WTC11 (cell line): ENCODE data around the gene FANCE. TPM values are rescaled to one million over a fixed set of nuclear protein-coding genes. Genes with fewer than 3 reads are reported as not detected.

Experiments
- ATAC-seq: fragments of 200-7000 bp; cut with Tn5 transposase; 2 replicates; pipeline ENCODE4 v1.10.0; 2021; ENCODE audit warnings: mild to moderate bottlenecking, moderate library complexity
- CTCF ChIA-PET: fragments of 300-600 bp; sonication (Branson Sonifier 250); formaldehyde crosslinking; loops from one replicate; lab custom pipeline; 2021; ENCODE audit warnings: antibody characterized with exemption; lab: Charles Lee
- POLR2A ChIA-PET: fragments of 350-600 bp; sonication (Branson Sonifier 250); formaldehyde crosslinking; loops from one replicate; lab custom pipeline; 2021; ENCODE audit warnings: antibody characterized with exemption; lab: Charles Lee
- DNase-seq: peaks from one replicate; pipeline ENCODE4 v3.0.0; 2021; ENCODE audit warnings: low spot score
- H3K27ac Mint-ChIP-seq: 2 replicates; pipeline ENCODE4 v1.8.0; 2021; ENCODE audit warnings: mixed read lengths
- H3K27me3 Mint-ChIP-seq: 2 replicates; pipeline ENCODE4 v1.8.0; 2021; ENCODE audit warnings: low read depth, mild to moderate bottlenecking, moderate library complexity, mixed read lengths
- H3K36me3 Mint-ChIP-seq: 2 replicates; pipeline ENCODE4 v1.8.0; 2021; ENCODE audit warnings: mixed read lengths
- H3K4me1 Mint-ChIP-seq: 2 replicates; pipeline ENCODE4 v1.8.0; 2022; ENCODE audit warnings: mixed read lengths
- H3K4me3 Mint-ChIP-seq: 2 replicates; pipeline ENCODE4 v1.8.0; 2021; ENCODE audit warnings: mild to moderate bottlenecking, moderate library complexity, mixed read lengths
- H3K9me3 Mint-ChIP-seq: 2 replicates; pipeline ENCODE4 v1.8.0; 2021; ENCODE audit warnings: mixed read lengths
- ATF1 ChIP-seq: sonication (generic); formaldehyde crosslinking; IDR thresholded peaks from 2 replicates; pipeline ENCODE4 v1.8.1; 2023; ENCODE audit warnings: mild to moderate bottlenecking, moderate library complexity, missing genetic modification reagents
- CBFB ChIP-seq: sonication (generic); formaldehyde crosslinking; IDR thresholded peaks from 2 replicates; pipeline ENCODE4 v1.8.1; 2022; ENCODE audit warnings: mild to moderate bottlenecking, low read depth, missing genetic modification reagents
- JUN ChIP-seq: sonication (generic); formaldehyde crosslinking; IDR thresholded peaks from 2 replicates; pipeline ENCODE4 v1.8.0; 2023; ENCODE audit warnings: mild to moderate bottlenecking, missing genetic modification reagents
- NFE2L1 ChIP-seq: sonication (generic); formaldehyde crosslinking; IDR thresholded peaks from 2 replicates; pipeline ENCODE4 v1.8.1; 2023; ENCODE audit warnings: missing genetic modification reagents
- ZNF121 ChIP-seq: sonication (generic); formaldehyde crosslinking; IDR thresholded peaks from 2 replicates; pipeline ENCODE4 v1.8.0; 2023; ENCODE audit warnings: missing genetic modification reagents
- ZNF219 ChIP-seq: sonication (generic); formaldehyde crosslinking; IDR thresholded peaks from 2 replicates; pipeline ENCODE4 v1.8.0; 2023; ENCODE audit warnings: missing genetic modification reagents, mild to moderate bottlenecking, borderline replicate concordance
- ZNF232 ChIP-seq: sonication (generic); formaldehyde crosslinking; IDR thresholded peaks from 2 replicates; pipeline ENCODE4 v1.8.0; 2022; ENCODE audit warnings: mild to moderate bottlenecking, missing genetic modification reagents
- total RNA-seq: library from RNA; stranded (reverse); gene quantifications from 3 replicates; pipeline ENCODE4 v1.2.3, GENCODE V29; 2021
- TF ChIP-seq, protein P1 (sequence below): sonication (generic); formaldehyde crosslinking; IDR thresholded peaks from 2 replicates; pipeline ENCODE4 v1.8.1; 2022; ENCODE audit warnings: low read depth, mild to moderate bottlenecking, moderate library complexity, missing genetic modification reagents, borderline replicate concordance
- TF ChIP-seq, protein P2 (sequence below): sonication (generic); formaldehyde crosslinking; conservative IDR thresholded peaks from 2 replicates; pipeline ENCODE4 v1.8.1; 2022; ENCODE audit warnings: mild to moderate bottlenecking, missing genetic modification reagents
- TF ChIP-seq, protein P3 (sequence below): sonication (generic); formaldehyde crosslinking; IDR thresholded peaks from 2 replicates; pipeline ENCODE4 v1.8.1; 2023; ENCODE audit warnings: mild to moderate bottlenecking, missing genetic modification reagents, borderline replicate concordance
- TF ChIP-seq, protein P4 (sequence below): sonication (generic); formaldehyde crosslinking; IDR thresholded peaks from 2 replicates; pipeline ENCODE4 v1.8.0; 2022; ENCODE audit warnings: mild to moderate bottlenecking, missing genetic modification reagents
- TF ChIP-seq, protein P5 (sequence below): sonication (generic); formaldehyde crosslinking; IDR thresholded peaks from 2 replicates; pipeline ENCODE4 v1.8.1; 2022; ENCODE audit warnings: low read depth, missing genetic modification reagents, borderline replicate concordance
- TF ChIP-seq, protein P6 (sequence below): sonication (generic); formaldehyde crosslinking; IDR thresholded peaks from 2 replicates; pipeline ENCODE4 v1.8.1; 2023; ENCODE audit warnings: mild to moderate bottlenecking, missing genetic modification reagents
- TF ChIP-seq, protein P7 (sequence below): fragments of 250-450 bp; sonication (Bioruptor Pico); IDR thresholded peaks from 2 replicates; pipeline ENCODE4 v1.9.0; 2021; ENCODE audit warnings: mild to moderate bottlenecking
- TF ChIP-seq, protein P8 (sequence below): sonication (generic); formaldehyde crosslinking; IDR thresholded peaks from 2 replicates; pipeline ENCODE4 v1.8.0; 2023; ENCODE audit warnings: missing genetic modification reagents, mild to moderate bottlenecking, borderline replicate concordance
- TF ChIP-seq, protein P9 (sequence below): fragments of 250-450 bp; sonication (Bioruptor Pico); conservative IDR thresholded peaks from 2 replicates; pipeline ENCODE4 v1.9.0; 2021; ENCODE audit warnings: mild to moderate bottlenecking

The FANCE gene
- total RNA-seq, 1 experiment from 2014 or later: 22.3 TPM

DNA sequence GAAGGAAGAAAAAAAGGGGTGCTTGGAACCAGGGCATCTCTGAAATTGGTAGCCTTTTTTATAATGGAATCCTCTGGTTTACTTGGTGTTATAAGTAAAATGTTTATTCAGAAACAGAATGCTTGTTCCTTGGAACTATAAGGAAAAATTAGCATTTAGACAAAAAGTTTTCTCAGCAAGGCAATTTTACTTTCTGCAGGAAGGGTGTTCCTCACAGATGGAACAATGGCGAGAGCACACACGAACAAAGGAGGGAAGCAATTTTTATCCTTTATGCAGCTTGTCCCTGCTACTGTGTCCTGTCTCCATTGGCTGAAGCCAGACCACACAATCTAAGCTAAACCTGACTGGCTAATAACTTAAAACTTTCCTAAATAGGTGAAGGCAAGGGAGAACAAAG is 22.7 kb upstream of the FANCE start (continued):
- TF ChIP-seq, protein P1, sequence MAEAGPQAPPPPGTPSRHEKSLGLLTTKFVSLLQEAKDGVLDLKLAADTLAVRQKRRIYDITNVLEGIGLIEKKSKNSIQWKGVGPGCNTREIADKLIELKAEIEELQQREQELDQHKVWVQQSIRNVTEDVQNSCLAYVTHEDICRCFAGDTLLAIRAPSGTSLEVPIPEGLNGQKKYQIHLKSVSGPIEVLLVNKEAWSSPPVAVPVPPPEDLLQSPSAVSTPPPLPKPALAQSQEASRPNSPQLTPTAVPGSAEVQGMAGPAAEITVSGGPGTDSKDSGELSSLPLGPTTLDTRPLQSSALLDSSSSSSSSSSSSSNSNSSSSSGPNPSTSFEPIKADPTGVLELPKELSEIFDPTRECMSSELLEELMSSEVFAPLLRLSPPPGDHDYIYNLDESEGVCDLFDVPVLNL (CRISPR knock-in tag): no peak
- no peak for TF ChIP-seq NFE2L1
- TF ChIP-seq, protein P2, sequence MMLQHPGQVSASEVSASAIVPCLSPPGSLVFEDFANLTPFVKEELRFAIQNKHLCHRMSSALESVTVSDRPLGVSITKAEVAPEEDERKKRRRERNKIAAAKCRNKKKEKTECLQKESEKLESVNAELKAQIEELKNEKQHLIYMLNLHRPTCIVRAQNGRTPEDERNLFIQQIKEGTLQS (CRISPR knock-in tag): no peak
- TF ChIP-seq, protein P3, sequence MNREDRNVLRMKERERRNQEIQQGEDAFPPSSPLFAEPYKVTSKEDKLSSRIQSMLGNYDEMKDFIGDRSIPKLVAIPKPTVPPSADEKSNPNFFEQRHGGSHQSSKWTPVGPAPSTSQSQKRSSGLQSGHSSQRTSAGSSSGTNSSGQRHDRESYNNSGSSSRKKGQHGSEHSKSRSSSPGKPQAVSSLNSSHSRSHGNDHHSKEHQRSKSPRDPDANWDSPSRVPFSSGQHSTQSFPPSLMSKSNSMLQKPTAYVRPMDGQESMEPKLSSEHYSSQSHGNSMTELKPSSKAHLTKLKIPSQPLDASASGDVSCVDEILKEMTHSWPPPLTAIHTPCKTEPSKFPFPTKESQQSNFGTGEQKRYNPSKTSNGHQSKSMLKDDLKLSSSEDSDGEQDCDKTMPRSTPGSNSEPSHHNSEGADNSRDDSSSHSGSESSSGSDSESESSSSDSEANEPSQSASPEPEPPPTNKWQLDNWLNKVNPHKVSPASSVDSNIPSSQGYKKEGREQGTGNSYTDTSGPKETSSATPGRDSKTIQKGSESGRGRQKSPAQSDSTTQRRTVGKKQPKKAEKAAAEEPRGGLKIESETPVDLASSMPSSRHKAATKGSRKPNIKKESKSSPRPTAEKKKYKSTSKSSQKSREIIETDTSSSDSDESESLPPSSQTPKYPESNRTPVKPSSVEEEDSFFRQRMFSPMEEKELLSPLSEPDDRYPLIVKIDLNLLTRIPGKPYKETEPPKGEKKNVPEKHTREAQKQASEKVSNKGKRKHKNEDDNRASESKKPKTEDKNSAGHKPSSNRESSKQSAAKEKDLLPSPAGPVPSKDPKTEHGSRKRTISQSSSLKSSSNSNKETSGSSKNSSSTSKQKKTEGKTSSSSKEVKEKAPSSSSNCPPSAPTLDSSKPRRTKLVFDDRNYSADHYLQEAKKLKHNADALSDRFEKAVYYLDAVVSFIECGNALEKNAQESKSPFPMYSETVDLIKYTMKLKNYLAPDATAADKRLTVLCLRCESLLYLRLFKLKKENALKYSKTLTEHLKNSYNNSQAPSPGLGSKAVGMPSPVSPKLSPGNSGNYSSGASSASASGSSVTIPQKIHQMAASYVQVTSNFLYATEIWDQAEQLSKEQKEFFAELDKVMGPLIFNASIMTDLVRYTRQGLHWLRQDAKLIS: no peak
- TF ChIP-seq, all 79 proteins: peak for 0

DNA sequence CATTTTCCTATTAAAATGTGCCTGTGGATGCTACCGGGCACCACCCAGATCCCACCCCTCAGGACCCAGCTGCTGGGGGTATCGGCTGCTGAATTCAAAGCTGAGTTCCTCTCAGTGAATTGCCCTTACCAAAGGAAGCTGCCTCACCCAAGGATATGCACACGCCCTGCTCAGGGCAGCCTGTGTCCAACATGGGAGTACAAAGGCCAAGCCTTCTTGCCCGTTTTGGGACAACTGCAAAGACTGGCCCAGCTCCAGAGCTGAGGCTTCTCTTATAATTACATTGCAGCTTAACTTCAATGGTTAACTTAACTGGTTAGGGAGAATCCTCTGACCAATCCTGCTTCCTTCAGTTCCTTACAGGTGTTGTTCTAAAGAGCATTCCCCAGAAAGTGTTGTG is 19.8 kb upstream of the FANCE start:
- ChIA-PET CTCF (interaction anchor here (0.8 kb wide), 1 partner anchor 17 kb away, joined by 4 read pairs; no protein-coding TSS in a partner anchor), POLR2A (no interaction called here)
- no peak overlapping the region for H3K27ac Mint-ChIP-seq
- H3K4me1 Mint-ChIP-seq: peaks cover 15% of the 10 kb centered on the region
- DNase-seq (no peak), ATAC-seq (no peak)
- no peak overlapping the region for H3K4me3 Mint-ChIP-seq
- H3K27me3 Mint-ChIP-seq: no peaks in the 10 kb centered on the region
- peaks cover 20% of the 10 kb centered on the region for H3K9me3 Mint-ChIP-seq
- H3K36me3 Mint-ChIP-seq: peaks cover 12% of the 10 kb centered on the region
- TF ChIP-seq JUN (CRISPR knock-in tag) (no peak), ZNF219 (CRISPR knock-in tag) (no peak), ZNF121 (CRISPR knock-in tag) (no peak), ZNF232 (CRISPR knock-in tag) (no peak), ATF1 (CRISPR knock-in tag) (no peak), CBFB (CRISPR knock-in tag) (no peak)
- TF ChIP-seq, protein P4, sequence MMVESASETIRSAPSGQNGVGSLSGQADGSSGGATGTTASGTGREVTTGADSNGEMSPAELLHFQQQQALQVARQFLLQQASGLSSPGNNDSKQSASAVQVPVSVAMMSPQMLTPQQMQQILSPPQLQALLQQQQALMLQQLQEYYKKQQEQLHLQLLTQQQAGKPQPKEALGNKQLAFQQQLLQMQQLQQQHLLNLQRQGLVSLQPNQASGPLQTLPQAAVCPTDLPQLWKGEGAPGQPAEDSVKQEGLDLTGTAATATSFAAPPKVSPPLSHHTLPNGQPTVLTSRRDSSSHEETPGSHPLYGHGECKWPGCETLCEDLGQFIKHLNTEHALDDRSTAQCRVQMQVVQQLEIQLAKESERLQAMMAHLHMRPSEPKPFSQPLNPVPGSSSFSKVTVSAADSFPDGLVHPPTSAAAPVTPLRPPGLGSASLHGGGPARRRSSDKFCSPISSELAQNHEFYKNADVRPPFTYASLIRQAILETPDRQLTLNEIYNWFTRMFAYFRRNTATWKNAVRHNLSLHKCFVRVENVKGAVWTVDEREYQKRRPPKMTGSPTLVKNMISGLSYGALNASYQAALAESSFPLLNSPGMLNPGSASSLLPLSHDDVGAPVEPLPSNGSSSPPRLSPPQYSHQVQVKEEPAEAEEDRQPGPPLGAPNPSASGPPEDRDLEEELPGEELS (CRISPR knock-in tag): no peak
- TF ChIP-seq, protein P5, sequence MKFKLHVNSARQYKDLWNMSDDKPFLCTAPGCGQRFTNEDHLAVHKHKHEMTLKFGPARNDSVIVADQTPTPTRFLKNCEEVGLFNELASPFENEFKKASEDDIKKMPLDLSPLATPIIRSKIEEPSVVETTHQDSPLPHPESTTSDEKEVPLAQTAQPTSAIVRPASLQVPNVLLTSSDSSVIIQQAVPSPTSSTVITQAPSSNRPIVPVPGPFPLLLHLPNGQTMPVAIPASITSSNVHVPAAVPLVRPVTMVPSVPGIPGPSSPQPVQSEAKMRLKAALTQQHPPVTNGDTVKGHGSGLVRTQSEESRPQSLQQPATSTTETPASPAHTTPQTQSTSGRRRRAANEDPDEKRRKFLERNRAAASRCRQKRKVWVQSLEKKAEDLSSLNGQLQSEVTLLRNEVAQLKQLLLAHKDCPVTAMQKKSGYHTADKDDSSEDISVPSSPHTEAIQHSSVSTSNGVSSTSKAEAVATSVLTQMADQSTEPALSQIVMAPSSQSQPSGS (CRISPR knock-in tag): no peak
- TF ChIP-seq, protein P6, sequence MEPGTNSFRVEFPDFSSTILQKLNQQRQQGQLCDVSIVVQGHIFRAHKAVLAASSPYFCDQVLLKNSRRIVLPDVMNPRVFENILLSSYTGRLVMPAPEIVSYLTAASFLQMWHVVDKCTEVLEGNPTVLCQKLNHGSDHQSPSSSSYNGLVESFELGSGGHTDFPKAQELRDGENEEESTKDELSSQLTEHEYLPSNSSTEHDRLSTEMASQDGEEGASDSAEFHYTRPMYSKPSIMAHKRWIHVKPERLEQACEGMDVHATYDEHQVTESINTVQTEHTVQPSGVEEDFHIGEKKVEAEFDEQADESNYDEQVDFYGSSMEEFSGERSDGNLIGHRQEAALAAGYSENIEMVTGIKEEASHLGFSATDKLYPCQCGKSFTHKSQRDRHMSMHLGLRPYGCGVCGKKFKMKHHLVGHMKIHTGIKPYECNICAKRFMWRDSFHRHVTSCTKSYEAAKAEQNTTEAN (CRISPR knock-in tag): no peak
- TF ChIP-seq, protein P7, sequence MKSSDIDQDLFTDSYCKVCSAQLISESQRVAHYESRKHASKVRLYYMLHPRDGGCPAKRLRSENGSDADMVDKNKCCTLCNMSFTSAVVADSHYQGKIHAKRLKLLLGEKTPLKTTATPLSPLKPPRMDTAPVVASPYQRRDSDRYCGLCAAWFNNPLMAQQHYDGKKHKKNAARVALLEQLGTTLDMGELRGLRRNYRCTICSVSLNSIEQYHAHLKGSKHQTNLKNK (CRISPR knock-in tag): no peak
- TF ChIP-seq, protein P8, sequence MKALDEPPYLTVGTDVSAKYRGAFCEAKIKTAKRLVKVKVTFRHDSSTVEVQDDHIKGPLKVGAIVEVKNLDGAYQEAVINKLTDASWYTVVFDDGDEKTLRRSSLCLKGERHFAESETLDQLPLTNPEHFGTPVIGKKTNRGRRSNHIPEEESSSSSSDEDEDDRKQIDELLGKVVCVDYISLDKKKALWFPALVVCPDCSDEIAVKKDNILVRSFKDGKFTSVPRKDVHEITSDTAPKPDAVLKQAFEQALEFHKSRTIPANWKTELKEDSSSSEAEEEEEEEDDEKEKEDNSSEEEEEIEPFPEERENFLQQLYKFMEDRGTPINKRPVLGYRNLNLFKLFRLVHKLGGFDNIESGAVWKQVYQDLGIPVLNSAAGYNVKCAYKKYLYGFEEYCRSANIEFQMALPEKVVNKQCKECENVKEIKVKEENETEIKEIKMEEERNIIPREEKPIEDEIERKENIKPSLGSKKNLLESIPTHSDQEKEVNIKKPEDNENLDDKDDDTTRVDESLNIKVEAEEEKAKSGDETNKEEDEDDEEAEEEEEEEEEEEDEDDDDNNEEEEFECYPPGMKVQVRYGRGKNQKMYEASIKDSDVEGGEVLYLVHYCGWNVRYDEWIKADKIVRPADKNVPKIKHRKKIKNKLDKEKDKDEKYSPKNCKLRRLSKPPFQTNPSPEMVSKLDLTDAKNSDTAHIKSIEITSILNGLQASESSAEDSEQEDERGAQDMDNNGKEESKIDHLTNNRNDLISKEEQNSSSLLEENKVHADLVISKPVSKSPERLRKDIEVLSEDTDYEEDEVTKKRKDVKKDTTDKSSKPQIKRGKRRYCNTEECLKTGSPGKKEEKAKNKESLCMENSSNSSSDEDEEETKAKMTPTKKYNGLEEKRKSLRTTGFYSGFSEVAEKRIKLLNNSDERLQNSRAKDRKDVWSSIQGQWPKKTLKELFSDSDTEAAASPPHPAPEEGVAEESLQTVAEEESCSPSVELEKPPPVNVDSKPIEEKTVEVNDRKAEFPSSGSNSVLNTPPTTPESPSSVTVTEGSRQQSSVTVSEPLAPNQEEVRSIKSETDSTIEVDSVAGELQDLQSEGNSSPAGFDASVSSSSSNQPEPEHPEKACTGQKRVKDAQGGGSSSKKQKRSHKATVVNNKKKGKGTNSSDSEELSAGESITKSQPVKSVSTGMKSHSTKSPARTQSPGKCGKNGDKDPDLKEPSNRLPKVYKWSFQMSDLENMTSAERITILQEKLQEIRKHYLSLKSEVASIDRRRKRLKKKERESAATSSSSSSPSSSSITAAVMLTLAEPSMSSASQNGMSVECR: no peak
- TF ChIP-seq, protein P9, sequence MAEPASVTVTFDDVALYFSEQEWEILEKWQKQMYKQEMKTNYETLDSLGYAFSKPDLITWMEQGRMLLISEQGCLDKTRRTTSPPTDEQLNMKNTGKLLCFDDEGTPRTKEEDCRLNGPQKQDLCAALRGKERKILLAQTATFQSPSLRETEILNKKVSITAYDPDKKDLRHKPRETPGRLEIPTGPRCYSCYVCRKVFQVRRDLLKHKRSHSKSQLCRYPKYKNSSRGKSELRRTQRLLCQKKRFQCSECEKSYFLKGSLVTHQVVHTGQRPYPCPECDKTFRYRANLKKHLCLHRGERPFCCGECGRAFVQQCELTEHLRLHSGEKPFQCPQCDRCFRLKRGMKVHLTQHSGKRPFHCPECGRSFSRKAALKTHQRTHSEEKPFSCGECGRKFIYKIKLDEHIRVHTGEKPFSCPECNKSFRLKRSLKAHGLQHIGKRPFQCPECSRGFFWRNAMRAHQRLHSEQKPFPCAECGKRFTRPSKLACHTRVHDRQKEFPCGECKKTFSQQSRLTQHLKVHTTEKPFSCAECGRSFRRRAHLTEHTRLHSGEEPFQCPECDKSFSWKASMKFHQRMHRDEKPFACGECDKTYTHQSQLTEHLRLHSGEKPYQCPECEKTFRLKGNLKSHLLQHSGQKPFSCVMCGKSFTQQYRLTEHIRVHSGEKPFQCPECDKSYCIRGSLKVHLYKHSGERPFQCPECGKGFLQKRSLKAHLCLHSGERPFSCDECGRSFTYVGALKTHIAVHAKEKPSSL (CRISPR knock-in tag): no peak
